Upper lobe of left lung (tissue), 4 donors: Measurements from ENCODE around the gene AFF3.

Experiments
- POLR2AphosphoS5 ChIP-seq, 2 donors: sonication (generic); formaldehyde crosslinking; IDR thresholded peaks; one replicate each; pipeline ENCODE4 v1.5.1; 2017; ENCODE audit warnings: antibody characterized with exemption in 2 of 2
- TF ChIP-seq, protein P1 (sequence below), 6 experiments: fragments of 450-650 bp in 4 of 6; fragments of 200-600 bp in 2 of 6; sonication (generic) in 2 of 6; IDR thresholded peaks; one replicate each; pipeline ENCODE4 v1.5.1; 2016 to 2019; ENCODE audit warnings: antibody characterized with exemption in 6 of 6

- TF ChIP-seq POLR2AphosphoS5 (IDR thresholded peaks at IDR 0.05) = no peak
- TF ChIP-seq, protein P1, sequence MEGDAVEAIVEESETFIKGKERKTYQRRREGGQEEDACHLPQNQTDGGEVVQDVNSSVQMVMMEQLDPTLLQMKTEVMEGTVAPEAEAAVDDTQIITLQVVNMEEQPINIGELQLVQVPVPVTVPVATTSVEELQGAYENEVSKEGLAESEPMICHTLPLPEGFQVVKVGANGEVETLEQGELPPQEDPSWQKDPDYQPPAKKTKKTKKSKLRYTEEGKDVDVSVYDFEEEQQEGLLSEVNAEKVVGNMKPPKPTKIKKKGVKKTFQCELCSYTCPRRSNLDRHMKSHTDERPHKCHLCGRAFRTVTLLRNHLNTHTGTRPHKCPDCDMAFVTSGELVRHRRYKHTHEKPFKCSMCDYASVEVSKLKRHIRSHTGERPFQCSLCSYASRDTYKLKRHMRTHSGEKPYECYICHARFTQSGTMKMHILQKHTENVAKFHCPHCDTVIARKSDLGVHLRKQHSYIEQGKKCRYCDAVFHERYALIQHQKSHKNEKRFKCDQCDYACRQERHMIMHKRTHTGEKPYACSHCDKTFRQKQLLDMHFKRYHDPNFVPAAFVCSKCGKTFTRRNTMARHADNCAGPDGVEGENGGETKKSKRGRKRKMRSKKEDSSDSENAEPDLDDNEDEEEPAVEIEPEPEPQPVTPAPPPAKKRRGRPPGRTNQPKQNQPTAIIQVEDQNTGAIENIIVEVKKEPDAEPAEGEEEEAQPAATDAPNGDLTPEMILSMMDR (IDR thresholded peaks at IDR 0.05) = no peak
These were observed 503.6 kb downstream of the AFF3 start for GRCh38 chr2:99638791-99639190.
